Kidney capillary endothelial cell (primary cell): ENCODE measurements around the gene TMOD2.

Source experiments
- DNase-seq: peaks from one replicate; pipeline ENCODE4 v3.0.0-alpha.2; 2018; ENCODE audit warnings: low spot score

The TMOD2 gene

GRCh38 chr15:51736069-51736468 is 15.3 kb upstream of the TMOD2 start:
- DNase-seq, result no peak

DNA sequence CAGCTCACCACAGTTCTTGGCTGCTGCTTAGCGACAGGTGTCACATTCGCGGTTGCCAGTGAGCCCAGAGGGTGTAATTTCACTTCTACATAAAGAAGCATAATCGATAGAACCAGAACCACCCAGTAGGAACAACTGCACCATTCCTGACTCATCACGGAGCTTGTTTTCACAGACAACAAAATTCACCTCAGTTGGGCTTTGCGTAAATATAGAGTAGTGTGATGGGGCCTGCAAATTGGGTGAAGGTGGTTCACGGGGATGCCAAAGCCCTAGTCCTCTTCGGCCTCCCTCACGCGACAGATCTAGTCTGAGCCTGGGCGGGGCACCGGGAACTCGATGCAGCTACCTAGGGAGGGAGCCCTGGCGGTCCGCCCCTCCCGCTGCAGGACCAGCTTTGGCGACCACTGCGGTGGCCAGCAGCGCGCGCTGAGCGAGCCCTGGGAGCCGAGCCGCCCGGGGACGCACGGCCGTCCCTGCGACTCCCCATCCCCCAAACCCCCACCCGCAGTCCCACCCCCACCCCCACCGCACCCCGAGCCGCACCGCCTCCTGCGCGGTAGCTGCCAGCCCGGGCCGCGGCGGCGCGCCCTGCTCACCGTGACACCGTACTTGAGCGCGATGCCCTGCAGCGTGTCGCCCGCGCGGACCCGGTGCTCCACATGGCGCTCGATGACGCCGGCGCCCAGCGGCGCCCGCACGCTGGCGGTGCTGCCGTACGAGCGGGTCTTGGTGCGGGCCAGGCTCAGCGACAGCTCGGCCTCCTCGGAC is 14.5 kb upstream of the TMOD2 start:
- no peak for DNase-seq

GRCh38 chr15:51737522-51738305 is 13.7 kb upstream of the TMOD2 start, which contains the start of gene LYSMD2:
Gene LYSMD2 (minus strand): TSS chr15:51737655. CDS start chr15:51737622, 33 bp downstream.
- peak; percentile 30 for DNase-seq

- DNase-seq, result no peak
Observed at GRCh38 chr15:51738553-51738952, 12.8 kb upstream of the TMOD2 start.

DNA sequence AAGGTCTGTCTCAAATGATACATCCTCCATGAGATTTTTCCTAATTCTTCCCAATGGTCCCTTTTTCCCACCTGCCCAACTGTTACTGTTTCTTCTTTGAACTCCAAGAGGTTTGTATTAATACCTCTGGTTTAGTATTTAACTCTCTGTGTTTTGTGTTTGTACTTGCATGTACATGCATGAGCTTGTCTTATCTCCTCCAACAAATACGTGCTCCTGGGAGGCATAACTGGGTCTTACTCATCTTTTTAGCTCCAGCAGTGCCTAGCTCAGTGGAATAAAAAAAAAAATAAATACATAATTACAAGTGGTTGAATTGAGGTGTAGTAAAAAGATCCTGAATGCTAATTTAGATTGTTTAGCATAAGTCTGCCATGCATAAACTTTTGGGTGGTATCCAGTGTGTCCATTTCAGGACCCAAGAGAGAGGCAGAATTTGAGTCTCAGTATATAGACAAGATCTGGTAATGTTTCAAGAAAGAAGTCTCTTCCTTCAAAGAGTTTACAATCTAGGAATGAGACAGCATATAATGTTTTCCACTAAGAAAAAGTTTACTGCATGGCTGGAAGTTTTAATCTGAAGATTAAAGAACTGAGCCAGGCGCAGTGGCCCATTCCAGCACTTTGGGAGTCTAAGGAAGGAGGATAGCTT is 12.2 kb upstream of the TMOD2 start:
- DNase-seq, result no peak

DNA sequence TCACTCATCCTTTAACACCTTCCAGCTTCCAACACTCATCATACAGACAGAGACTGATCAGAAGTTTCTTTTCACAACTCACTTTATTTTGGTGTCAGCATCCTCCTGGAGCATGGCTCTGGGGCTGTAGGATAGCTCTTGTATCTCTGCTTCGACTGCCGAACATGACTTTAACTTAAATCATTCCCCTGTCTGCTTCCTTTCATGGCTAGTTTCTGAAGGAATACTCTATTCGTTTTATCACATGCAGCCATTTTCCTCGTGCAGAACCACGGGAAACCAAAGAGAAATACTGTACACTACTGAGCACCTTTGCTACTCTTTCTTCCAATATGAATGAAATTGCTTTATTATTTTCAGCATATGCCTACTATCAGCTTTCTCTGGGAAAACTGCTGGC is 2.1 kb upstream of the TMOD2 start:
- DNase-seq, result no peak

GRCh38 chr15:51750186-51750585 is 1.2 kb upstream of the TMOD2 start:
- DNase-seq, result no peak

DNA sequence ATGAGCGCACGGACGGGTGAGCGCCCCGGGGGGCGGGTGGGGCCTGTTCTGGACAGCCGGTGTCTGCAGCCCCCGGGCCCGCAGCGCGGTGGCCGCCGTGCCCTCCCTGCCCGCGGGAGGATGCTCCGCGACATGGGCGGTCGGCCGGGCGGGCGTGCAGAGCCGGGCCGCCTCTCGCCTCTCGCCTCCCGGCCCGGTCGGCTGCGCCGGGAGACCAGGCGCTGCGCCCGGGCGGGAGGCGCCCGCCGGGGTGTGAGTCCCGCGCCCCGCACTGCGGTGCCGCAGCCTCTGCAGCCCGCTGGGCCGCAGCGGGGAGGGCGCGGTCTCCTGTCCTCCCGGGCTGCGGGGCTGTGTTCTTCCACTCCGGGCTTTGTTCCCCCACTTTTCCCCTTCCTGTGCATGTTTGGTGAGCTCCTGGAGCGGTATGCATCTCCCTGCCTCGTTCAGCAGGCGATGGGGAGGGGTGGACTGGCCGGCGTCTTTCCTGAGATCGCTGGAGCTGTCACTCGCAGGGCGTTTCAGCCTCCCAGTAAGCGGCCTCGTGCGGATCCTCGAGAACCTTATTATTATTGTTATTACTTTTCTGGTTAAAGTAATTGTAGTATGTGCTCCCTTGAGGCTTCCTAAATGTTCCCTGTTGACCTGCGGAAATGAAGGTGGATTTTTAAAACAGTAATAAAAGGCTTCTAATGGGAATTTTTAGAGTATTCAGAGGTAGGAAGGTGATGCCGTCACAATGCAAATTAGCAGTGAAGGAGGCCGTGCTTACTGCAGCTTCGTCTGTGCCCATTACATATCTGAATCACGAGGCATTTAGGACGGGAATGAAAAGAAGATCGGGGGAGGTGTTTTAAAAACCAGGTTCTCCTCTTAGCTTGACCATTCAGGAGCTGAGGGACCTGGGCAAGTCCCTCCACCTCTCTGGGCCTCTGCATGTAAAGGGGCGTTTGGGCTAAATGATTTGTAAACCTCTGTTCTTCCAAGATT is 593 bp downstream of the TMOD2 start:
- peak; percentile 42 for DNase-seq

- no peak for DNase-seq
Observed at GRCh38 chr15:51752888-51753287, 1.5 kb downstream of the TMOD2 start.

- no peak for DNase-seq
Observed at GRCh38 chr15:51754267-51754666, 2.9 kb downstream of the TMOD2 start.

DNA sequence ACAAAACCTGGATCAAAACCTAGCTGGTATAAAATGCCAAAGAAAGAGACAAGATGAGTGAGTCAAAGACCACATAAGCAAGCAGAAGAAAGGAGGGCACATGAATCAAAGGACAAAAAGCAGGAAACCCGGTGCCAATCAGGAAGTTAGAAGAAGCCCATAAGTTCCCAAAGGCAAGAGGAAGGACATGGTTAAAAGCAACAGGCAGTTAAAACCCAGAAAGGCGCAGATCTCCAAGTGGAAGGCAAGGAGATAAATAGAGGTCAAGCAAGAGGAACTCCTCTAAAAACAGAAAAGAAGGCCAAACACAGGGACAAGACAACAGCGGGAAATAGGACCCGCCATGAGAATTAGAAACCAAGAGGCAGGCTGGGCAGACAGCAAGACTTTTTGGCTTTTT is 4.4 kb downstream of the TMOD2 start:
- DNase-seq, result no peak

DNA sequence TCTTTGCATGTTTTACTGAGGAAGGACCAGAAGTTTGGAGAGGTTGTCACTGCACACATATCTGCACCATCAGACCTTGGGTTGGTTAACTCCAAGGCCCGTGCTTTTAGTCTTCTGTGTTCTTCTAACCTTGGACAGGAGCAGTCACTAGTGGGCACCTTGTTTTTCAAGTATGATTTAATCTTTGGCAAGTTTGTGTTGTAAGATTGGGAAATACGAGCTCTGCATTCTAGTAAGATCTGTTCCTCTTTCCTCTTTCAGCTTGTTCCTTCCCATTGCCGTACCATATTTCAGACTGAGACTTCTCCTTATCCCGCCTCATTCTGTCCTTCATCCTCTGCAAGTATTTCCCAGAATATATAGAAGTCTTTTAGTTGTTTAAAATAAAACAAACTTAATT is 5.1 kb downstream of the TMOD2 start:
- DNase-seq, result no peak

GRCh38 chr15:51757450-51757849 is 6.1 kb downstream of the TMOD2 start:
- no peak for DNase-seq

GRCh38 chr15:51758645-51759044 is 7.2 kb downstream of the TMOD2 start:
- DNase-seq, result no peak

GRCh38 chr15:51759557-51760070 is 8.2 kb downstream of the TMOD2 start:
- DNase-seq, result no peak

GRCh38 chr15:51760805-51761204 is 9.4 kb downstream of the TMOD2 start:
- no peak for DNase-seq

- DNase-seq, result no peak
Observed at GRCh38 chr15:51765751-51766150, 14.4 kb downstream of the TMOD2 start.

- DNase-seq, result no peak
Observed at GRCh38 chr15:51766341-51766740, 14.9 kb downstream of the TMOD2 start.

DNA sequence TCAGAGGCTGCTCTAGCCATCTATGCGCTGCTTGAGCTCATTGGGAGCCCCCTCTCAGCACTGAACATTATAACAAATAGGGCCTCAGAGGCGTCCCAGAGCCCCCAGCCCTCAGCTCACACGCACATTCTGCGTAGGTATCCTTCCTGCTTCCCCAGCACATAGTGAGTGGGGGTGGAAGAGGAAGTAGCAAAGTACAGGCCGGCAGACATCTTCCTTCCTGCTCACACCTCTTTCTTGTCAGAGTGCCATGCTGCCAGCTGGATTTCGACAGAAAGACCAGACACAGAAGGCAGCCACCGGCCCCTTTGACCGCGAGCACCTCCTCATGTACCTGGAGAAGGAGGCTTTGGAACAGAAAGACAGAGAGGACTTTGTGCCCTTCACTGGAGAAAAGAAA is 16.6 kb downstream of the TMOD2 start:
- DNase-seq, result peak; percentile 73

GRCh38 chr15:51770902-51771301 is 19.5 kb downstream of the TMOD2 start:
- DNase-seq, result no peak

GRCh38 chr15:51771773-51772172 is 20.4 kb downstream of the TMOD2 start:
- DNase-seq, result peak; percentile 66
